HG03066 (cell line): ENCODE results near the gene SERPINA4.

Experiments
- ATAC-seq: cut with Tn5 transposase; IDR thresholded peaks from one replicate; pipeline ENCODE4 v1.9.1; 2021; ENCODE audit warnings: low read depth; ENCODE audit not compliant: unreplicated experiment

Gene SERPINA4

GRCh38 chr14:94560751-94561655 lies at the start of gene SERPINA4:
SERPINA4 (plus strand) TSS chr14:94561442; CDS start chr14:94563483, 2,041 bp downstream.
- no peak for ATAC-seq

- no peak for ATAC-seq
Measured at GRCh38 chr14:94514351-94514750, 46.9 kb upstream of the SERPINA4 start.

- no peak for ATAC-seq
Measured at GRCh38 chr14:94515426-94515825, 45.8 kb upstream of the SERPINA4 start.

- ATAC-seq, result no peak
Measured at GRCh38 chr14:94515856-94516255, 45.4 kb upstream of the SERPINA4 start.

GRCh38 chr14:94517248-94517640 lies 44.0 kb upstream of the SERPINA4 start:
- ATAC-seq, result no peak

GRCh38 chr14:94517641-94518257 lies 43.5 kb upstream of the SERPINA4 start:
- no peak for ATAC-seq

GRCh38 chr14:94521375-94522114 lies 39.7 kb upstream of the SERPINA4 start:
- ATAC-seq, result no peak

GRCh38 chr14:94522115-94522724 lies 39.0 kb upstream of the SERPINA4 start:
- ATAC-seq, result no peak

- no peak for ATAC-seq
Measured at GRCh38 chr14:94523265-94523664, 38.0 kb upstream of the SERPINA4 start.

GRCh38 chr14:94524093-94524492 lies 37.1 kb upstream of the SERPINA4 start:
- ATAC-seq, result no peak

GRCh38 chr14:94531187-94531586 lies 30.1 kb upstream of the SERPINA4 start:
- ATAC-seq, result no peak

- ATAC-seq, result no peak
Measured at GRCh38 chr14:94532447-94532846, 28.8 kb upstream of the SERPINA4 start.

GRCh38 chr14:94535506-94535905 lies 25.7 kb upstream of the SERPINA4 start:
- ATAC-seq, result no peak

- ATAC-seq, result no peak
Measured at GRCh38 chr14:94536836-94537235, 24.4 kb upstream of the SERPINA4 start.

GRCh38 chr14:94538070-94538740 lies 23.0 kb upstream of the SERPINA4 start:
- no peak for ATAC-seq

GRCh38 chr14:94539181-94539580 lies 22.1 kb upstream of the SERPINA4 start:
- no peak for ATAC-seq

GRCh38 chr14:94540031-94540794 lies 21.0 kb upstream of the SERPINA4 start:
- no peak for ATAC-seq

GRCh38 chr14:94541234-94541975 lies 19.8 kb upstream of the SERPINA4 start:
- no peak for ATAC-seq
